ENCODE data around the gene RYR2.

The RYR2 gene

DNA sequence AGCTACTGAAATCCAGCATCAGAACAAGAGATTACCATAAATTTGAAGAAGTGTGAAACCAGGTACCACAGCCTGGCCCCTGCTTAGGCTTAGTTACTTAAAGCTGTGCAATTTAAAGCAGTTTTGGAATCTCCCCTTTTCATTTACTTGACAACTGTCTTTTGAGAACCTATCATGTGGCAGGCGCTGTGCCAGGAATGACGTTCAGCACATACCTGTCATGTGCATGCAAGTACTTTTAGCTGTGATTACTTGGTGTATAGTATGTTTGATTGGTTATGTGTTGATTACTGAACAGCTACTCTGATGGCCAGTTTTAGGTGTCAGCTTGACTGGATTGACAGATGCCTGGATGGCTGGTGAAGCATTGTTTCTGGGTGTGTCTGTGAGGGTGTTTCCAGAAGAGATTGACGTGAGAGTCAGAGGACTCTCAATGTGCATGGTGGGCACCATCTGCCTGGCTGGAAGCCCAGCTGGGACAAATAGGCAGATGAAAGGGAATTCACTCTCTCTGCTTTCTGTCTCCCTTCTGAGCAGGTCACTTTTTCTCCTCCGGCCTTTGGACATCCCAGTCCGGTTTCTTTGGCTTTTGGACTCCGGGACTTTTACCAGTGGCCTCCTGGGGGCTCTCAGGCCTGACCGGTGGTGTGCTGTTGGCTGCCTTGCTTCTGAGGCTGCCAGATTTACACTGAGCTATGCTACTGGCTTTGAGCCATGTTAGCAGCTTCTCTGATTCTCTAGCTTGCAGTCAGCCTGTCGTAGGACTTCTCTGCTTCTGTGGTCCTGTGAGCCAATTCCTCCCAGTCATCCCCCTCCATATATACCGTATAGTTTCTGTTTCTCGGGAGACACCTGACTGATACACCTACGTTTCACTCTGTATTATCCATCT is 178.0 kb downstream of the RYR2 start:
- DNase-seq (ENCODE audit: low read depth): no peak
- no peak overlapping the region for H3K4me3 ChIP-seq (ENCODE audit: low read depth, low read length)
- TF ChIP-seq, protein P1, sequence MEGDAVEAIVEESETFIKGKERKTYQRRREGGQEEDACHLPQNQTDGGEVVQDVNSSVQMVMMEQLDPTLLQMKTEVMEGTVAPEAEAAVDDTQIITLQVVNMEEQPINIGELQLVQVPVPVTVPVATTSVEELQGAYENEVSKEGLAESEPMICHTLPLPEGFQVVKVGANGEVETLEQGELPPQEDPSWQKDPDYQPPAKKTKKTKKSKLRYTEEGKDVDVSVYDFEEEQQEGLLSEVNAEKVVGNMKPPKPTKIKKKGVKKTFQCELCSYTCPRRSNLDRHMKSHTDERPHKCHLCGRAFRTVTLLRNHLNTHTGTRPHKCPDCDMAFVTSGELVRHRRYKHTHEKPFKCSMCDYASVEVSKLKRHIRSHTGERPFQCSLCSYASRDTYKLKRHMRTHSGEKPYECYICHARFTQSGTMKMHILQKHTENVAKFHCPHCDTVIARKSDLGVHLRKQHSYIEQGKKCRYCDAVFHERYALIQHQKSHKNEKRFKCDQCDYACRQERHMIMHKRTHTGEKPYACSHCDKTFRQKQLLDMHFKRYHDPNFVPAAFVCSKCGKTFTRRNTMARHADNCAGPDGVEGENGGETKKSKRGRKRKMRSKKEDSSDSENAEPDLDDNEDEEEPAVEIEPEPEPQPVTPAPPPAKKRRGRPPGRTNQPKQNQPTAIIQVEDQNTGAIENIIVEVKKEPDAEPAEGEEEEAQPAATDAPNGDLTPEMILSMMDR (IDR thresholded peaks at IDR 0.05; ENCODE audit: control insufficient read depth, extremely low read depth, insufficient read depth): no peak

DNA sequence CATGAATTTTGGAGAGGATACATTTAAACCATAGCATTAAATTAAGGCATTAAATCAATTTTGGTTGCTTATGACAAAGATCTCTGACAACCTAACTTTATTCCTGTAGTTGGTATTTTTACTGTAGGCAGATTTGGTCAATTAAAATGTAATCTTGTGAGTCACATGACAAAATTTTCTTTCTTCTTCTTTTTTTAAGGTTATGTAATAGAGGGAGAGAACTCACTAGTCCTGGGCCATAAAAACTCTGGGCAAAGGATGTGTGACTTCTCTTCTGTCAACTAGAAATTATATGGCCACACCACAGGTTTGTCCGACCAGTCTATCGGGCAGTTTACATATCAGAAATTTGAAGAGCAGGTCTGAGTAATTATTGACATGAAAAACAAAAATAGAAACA is 181.4 kb downstream of the RYR2 start:
- H3K4me3 ChIP-seq (ENCODE audit: low read depth, low read length): no peak overlapping the region
- no peak for DNase-seq (ENCODE audit: low read depth)
- TF ChIP-seq, protein P1 (IDR thresholded peaks at IDR 0.05; ENCODE audit: control insufficient read depth, extremely low read depth, insufficient read depth): no peak

DNA sequence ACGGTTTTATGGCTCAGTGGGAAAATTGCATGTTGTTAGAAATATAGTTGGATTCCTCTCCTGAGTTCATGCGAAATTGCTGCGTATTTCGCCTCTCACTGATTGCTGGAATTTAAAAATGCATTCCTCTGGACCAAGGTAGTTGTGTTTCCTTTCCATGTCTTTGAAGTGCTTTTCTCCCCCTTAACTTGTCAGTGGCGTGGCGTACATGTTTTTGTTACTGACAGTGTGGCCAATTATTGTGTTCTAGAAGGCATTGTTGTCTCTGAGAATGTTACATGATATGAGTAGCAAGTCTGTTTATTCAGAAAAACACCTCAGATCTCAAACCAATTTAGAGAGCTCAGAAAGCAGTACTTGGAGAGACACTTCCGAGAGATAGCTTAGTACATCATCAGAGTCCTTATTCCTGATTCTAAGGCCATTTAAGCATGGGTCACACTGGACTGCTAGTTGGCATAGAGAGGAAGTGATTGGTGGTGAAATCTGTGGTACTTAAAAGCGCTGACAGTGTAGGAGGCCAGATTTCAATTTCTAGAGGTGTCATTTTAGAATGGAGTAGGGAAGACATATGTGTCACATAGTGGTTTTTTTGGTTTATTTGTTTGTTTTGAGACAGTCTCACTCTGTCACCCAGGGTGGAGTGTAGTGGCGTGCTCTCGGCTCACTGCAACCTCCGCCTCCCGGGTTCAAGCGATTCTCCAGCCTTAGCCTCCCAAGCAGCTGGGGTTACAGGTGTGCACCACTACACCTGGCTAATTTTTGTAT is 184.4 kb downstream of the RYR2 start:
- H3K4me3 ChIP-seq (ENCODE audit: low read depth, low read length): no peak overlapping the region
- no peak for DNase-seq (ENCODE audit: low read depth)
- TF ChIP-seq, protein P1 (IDR thresholded peaks at IDR 0.05; ENCODE audit: control insufficient read depth, extremely low read depth, insufficient read depth): no peak

DNA sequence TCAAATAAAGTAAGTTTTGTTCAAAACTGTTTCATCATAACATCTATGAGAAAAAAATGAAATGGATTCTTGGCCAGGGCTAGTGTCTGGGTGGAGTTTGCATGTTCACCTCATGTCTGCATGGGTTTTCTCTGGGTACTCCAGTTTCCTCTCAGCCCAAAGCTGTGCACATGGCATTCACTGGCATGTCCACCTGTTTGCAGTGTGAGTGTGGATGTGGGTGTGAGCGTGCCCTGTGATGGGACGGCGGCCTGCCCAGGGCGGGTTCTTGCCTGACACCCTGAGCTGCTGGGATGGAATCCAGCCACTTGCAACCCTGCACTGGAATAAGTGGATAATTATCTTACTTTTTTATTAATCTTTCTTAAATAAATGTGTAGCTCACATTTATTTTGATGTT is 185.5 kb downstream of the RYR2 start:
- no peak for DNase-seq (ENCODE audit: low read depth)
- TF ChIP-seq, protein P1 (IDR thresholded peaks at IDR 0.05; ENCODE audit: control insufficient read depth, extremely low read depth, insufficient read depth): no peak
- H3K4me3 ChIP-seq (ENCODE audit: low read depth, low read length): no peak overlapping the region

DNA sequence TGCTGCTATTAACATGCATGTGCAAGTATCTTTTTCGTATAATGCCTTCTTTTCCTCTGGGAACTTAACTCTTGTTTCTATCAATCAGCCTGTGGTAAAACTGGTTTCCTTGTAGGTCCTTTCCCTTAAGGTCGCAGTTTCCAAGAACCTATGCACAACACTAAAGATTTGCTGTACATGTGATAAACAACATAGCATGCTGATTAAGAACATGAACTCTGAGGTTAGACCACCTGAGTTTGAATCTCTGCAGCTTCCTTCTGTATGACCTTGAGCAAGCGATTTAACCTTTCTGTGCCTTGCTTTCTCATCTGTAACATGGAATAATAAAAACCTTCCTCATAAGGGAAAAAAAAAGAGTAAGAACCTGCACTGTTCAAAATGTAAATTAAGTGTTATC is 186.4 kb downstream of the RYR2 start:
- no peak overlapping the region for H3K4me3 ChIP-seq (ENCODE audit: low read depth, low read length)
- no peak for DNase-seq (ENCODE audit: low read depth)
- TF ChIP-seq, protein P1 (IDR thresholded peaks at IDR 0.05; ENCODE audit: control insufficient read depth, extremely low read depth, insufficient read depth): no peak

DNA sequence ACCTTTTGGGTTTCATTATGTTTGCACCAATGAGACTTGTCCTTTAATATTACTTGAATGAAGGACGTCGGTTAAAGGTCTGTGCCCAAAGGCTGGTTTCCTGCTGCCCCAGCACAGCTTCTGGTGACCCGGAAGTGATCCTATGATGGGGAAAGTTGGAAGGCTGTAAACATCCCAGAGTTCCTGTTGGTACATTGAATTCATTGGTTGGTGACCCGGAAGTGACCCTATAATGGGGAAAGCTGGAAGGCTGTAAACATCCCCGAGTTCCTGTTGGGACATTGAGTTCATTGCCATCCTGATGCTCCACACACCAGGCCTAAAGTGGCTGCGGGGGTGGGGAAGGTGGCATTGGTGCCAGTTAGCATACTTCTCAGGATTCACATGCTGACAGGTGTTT is 187.3 kb downstream of the RYR2 start:
- TF ChIP-seq, protein P1 (IDR thresholded peaks at IDR 0.05; ENCODE audit: control insufficient read depth, extremely low read depth, insufficient read depth): no peak
- no peak for DNase-seq (ENCODE audit: low read depth)
- no peak overlapping the region for H3K4me3 ChIP-seq (ENCODE audit: low read depth, low read length)
